ENCODE data around the gene CDCA7L.

CDCA7L gene

DNA sequence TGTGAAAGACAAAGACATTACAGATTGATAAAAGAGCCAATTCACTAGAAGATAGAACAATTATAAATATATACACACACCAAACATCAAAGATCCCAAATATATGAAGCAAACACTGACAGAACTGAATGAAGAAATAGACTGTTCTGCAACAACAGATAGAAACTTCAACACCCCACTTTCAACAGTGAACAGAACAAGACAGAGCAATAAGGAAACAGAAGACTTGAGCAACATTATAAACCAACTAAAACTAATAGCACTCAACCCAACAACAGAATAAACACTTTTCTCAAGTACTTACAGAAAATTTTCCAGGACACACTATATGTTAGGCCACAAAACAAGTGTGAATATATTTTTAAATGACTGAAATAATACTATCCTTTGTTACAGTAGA lies 10.9 kb downstream of the CDCA7L start:
- TF ChIP-seq CEBPB (IDR thresholded peaks at IDR 0.05) = no peak
- TF ChIP-seq, protein P1, sequence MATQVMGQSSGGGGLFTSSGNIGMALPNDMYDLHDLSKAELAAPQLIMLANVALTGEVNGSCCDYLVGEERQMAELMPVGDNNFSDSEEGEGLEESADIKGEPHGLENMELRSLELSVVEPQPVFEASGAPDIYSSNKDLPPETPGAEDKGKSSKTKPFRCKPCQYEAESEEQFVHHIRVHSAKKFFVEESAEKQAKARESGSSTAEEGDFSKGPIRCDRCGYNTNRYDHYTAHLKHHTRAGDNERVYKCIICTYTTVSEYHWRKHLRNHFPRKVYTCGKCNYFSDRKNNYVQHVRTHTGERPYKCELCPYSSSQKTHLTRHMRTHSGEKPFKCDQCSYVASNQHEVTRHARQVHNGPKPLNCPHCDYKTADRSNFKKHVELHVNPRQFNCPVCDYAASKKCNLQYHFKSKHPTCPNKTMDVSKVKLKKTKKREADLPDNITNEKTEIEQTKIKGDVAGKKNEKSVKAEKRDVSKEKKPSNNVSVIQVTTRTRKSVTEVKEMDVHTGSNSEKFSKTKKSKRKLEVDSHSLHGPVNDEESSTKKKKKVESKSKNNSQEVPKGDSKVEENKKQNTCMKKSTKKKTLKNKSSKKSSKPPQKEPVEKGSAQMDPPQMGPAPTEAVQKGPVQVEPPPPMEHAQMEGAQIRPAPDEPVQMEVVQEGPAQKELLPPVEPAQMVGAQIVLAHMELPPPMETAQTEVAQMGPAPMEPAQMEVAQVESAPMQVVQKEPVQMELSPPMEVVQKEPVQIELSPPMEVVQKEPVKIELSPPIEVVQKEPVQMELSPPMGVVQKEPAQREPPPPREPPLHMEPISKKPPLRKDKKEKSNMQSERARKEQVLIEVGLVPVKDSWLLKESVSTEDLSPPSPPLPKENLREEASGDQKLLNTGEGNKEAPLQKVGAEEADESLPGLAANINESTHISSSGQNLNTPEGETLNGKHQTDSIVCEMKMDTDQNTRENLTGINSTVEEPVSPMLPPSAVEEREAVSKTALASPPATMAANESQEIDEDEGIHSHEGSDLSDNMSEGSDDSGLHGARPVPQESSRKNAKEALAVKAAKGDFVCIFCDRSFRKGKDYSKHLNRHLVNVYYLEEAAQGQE (IDR thresholded peaks at IDR 0.05; ENCODE audit: low read depth) = no peak

DNA sequence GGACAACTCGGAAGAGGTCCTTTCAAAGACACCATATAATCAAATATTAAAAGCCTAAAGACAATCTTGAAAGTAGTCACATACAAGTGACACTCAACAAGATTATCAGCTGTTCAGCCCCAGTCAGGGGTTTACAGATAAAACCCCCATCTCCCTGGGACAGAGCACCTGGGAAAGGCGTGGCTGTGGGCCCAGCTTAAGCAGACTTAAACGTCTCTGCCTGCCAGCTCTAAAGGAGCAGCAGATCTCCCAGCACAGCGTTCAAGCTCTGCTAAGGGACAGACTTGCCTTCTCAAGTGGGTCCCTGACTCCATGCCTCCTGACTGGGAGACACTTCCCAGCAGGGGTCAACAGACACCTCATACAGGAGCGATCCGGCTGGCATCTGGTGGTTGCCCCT lies 18.0 kb downstream of the CDCA7L start:
- TF ChIP-seq EP300 (IDR thresholded peaks at IDR 0.05; ENCODE audit: borderline replicate concordance) = no peak
- TF ChIP-seq CEBPB (IDR thresholded peaks at IDR 0.05) = no peak
- TF ChIP-seq RAD21 (IDR thresholded peaks at IDR 0.05; ENCODE audit: low read depth) = no peak
- TF ChIP-seq TEAD4 (IDR thresholded peaks at IDR 0.05) = no peak
- TF ChIP-seq EGR1 (IDR thresholded peaks at IDR 0.05) = no peak
- TF ChIP-seq TAF1 (IDR thresholded peaks at IDR 0.05; ENCODE audit: low read depth) = no peak
- TF ChIP-seq CREB1 (IDR thresholded peaks at IDR 0.05; ENCODE audit: low read depth) = no peak
- no peak for TF ChIP-seq FOXM1 (IDR thresholded peaks at IDR 0.05; ENCODE audit: borderline replicate concordance, low read depth)
- TF ChIP-seq ZBTB7A (IDR thresholded peaks at IDR 0.05; ENCODE audit: low read depth) = no peak
- no peak for TF ChIP-seq NFIC (IDR thresholded peaks at IDR 0.05)
- TF ChIP-seq, protein P2, sequence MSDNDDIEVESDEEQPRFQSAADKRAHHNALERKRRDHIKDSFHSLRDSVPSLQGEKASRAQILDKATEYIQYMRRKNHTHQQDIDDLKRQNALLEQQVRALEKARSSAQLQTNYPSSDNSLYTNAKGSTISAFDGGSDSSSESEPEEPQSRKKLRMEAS (IDR thresholded peaks at IDR 0.05) = no peak
- no peak for TF ChIP-seq TCF12 (IDR thresholded peaks at IDR 0.05; ENCODE audit: low read depth)
- no peak for TF ChIP-seq YY1 (IDR thresholded peaks at IDR 0.05; ENCODE audit: low read depth)

DNA sequence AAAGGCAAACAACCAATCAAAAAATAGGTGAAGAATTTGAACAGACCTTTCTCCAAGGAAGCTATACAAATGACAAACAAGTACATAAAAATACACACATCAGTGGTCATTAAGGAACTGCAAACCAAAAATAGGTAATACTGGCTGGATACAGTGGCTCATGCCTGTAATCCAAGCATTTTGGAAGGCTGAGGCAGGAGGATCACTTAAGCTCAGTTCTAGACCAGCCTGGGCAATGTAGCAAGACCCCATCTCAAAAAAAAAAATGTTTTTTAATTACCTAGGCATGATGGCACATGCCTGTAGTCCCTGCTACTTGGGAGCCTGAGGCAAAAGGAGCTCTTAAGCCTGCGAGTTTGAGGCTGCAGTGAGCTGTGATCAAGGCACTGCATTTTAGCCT lies 19.3 kb downstream of the CDCA7L start:
- TF ChIP-seq CREB1 (IDR thresholded peaks at IDR 0.05; ENCODE audit: low read depth) (no peak), TEAD4 (IDR thresholded peaks at IDR 0.05) (no peak), TAF1 (IDR thresholded peaks at IDR 0.05; ENCODE audit: low read depth) (no peak)

DNA sequence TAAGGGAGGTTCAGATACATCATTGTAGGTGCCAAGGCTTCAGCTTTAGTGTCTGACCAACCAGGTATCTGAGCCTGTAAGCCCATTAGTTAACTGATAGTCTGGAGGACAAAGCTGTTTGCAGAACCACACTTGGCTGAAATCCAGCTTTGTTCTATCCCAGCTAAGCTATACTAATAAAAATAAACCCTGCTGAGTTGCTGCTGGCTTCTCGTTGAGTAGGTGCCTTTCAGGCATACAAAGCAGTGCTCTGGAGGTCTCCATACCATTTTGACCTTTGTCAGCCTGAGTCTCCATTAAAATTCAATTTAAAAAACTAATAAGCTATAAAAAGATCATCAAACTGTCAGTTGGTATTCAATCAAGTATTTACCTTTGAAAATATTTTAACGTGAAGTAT lies 22.0 kb downstream of the CDCA7L start:
- TF ChIP-seq ZBTB7A (IDR thresholded peaks at IDR 0.05; ENCODE audit: low read depth) (no peak), RAD21 (IDR thresholded peaks at IDR 0.05; ENCODE audit: low read depth) (no peak), NFIC (IDR thresholded peaks at IDR 0.05) (peak; percentile 89), CREB1 (IDR thresholded peaks at IDR 0.05; ENCODE audit: low read depth) (no peak), EP300 (IDR thresholded peaks at IDR 0.05; ENCODE audit: borderline replicate concordance) (peak; percentile 33; the same call in 1 of the 2 replicates), TCF12 (IDR thresholded peaks at IDR 0.05; ENCODE audit: low read depth) (0 out of 2 replicates have a peak, but pooled peaks have one; percentile 28)
- TF ChIP-seq, protein P2 (IDR thresholded peaks at IDR 0.05) = no peak

DNA sequence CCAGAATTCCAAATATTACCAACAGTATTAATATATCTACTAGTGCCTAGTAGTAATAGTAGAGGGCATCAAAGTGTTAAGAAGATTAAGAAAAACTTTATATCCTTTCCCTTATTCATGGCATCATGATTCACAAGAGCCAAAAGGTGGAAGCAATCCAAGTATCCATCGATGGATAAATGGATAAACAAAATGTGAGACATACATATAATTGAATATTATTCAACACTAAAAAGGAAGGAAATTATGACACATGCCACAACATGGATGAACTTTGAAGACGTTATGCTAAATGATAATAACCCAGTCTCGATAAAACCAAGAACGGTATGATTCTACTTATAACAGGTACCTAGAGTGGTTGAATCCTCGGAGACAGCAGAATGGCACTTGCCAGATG lies 23.1 kb downstream of the CDCA7L start:
- TF ChIP-seq TCF12 (IDR thresholded peaks at IDR 0.05; ENCODE audit: low read depth) = no peak
- no peak for TF ChIP-seq CEBPB (IDR thresholded peaks at IDR 0.05)
- TF ChIP-seq, protein P1 (IDR thresholded peaks at IDR 0.05; ENCODE audit: low read depth) = no peak
- no peak for TF ChIP-seq ZBTB7A (IDR thresholded peaks at IDR 0.05; ENCODE audit: low read depth)
- TF ChIP-seq YY1 (IDR thresholded peaks at IDR 0.05; ENCODE audit: low read depth) = no peak
- no peak for TF ChIP-seq EGR1 (IDR thresholded peaks at IDR 0.05)
- TF ChIP-seq NFIC (IDR thresholded peaks at IDR 0.05) = no peak
- TF ChIP-seq, protein P3, sequence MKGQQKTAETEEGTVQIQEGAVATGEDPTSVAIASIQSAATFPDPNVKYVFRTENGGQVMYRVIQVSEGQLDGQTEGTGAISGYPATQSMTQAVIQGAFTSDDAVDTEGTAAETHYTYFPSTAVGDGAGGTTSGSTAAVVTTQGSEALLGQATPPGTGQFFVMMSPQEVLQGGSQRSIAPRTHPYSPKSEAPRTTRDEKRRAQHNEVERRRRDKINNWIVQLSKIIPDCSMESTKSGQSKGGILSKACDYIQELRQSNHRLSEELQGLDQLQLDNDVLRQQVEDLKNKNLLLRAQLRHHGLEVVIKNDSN (IDR thresholded peaks at IDR 0.05) = no peak
- TF ChIP-seq, protein P2 (IDR thresholded peaks at IDR 0.05) = no peak
- TF ChIP-seq TEAD4 (IDR thresholded peaks at IDR 0.05) = no peak
- TF ChIP-seq FOXM1 (IDR thresholded peaks at IDR 0.05; ENCODE audit: borderline replicate concordance, low read depth) = no peak

DNA sequence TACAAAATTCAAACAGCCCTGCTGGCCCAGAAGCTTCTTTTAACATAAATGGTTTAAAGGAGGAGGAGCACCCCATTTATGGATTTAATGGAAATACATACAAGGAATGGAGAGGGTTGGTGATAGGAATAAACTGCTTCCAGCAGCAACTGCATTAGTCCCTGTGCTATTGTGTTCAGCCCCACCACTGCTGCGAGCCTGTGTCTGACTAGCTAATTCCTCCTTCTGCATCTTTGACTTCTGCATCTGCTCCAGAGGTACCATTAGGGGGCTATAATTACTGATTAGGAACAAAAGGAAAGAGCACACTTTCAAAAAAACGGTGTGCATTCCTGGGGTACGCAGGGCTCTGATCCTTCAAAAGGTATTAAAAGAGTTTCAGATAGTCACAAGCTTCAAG lies 24.8 kb downstream of the CDCA7L start:
- TF ChIP-seq TCF12 (IDR thresholded peaks at IDR 0.05; ENCODE audit: low read depth) (no peak), RAD21 (IDR thresholded peaks at IDR 0.05; ENCODE audit: low read depth) (no peak), CEBPB (IDR thresholded peaks at IDR 0.05) (no peak), CREB1 (IDR thresholded peaks at IDR 0.05; ENCODE audit: low read depth) (no peak)
- TF ChIP-seq, protein P3 (IDR thresholded peaks at IDR 0.05) = no peak
- TF ChIP-seq, protein P1 (IDR thresholded peaks at IDR 0.05; ENCODE audit: low read depth) = no peak

All from Ishikawa (cell line).